Trophoblast cell (in vitro differentiated cells and primary cell): ENCODE results near the gene NT5DC1.

Experiments used
- DNase-seq, 2 donors: peaks; one replicate each; pipeline ENCODE4 v3.0.0-alpha.2; 2016
- H2AFZ ChIP-seq: 2 replicates; pipeline ENCODE4 v1.6.1; 2013; ENCODE audit warnings: low read length, moderate library complexity, mild to moderate bottlenecking; ENCODE audit not compliant: insufficient read depth, poor library complexity
- H2AK5ac ChIP-seq: 2 replicates; pipeline ENCODE4 v1.6.1; 2013; ENCODE audit warnings: mild to moderate bottlenecking, low read length
- H2BK120ac ChIP-seq: 2 replicates; pipeline ENCODE4 v1.6.1; 2013; ENCODE audit warnings: low read length, mild to moderate bottlenecking, moderate library complexity; ENCODE audit not compliant: insufficient read depth, poor library complexity
- H2BK12ac ChIP-seq: 2 replicates; pipeline ENCODE4 v1.6.1; 2013; ENCODE audit warnings: mild to moderate bottlenecking, low read length, moderate library complexity
- H2BK5ac ChIP-seq: 2 replicates; pipeline ENCODE4 v1.6.1; 2013; ENCODE audit warnings: low read length, low read depth, moderate library complexity, mild to moderate bottlenecking; ENCODE audit not compliant: poor library complexity
- H3K14ac ChIP-seq: 2 replicates; pipeline ENCODE4 v1.6.1; 2013; ENCODE audit warnings: mild to moderate bottlenecking, low read length
- H3K18ac ChIP-seq: 2 replicates; pipeline ENCODE4 v1.6.1; 2013; ENCODE audit warnings: mild to moderate bottlenecking, low read length
- H3K23ac ChIP-seq: 2 replicates; pipeline ENCODE4 v1.6.1; 2013; ENCODE audit warnings: low read length
- H3K27ac ChIP-seq: 2 replicates; pipeline ENCODE4 v1.5.1; 2013; ENCODE audit warnings: low read depth, mild to moderate bottlenecking, inconsistent platforms, low read length, moderate library complexity
- H3K27me3 ChIP-seq: 2 replicates; pipeline ENCODE4 v1.6.1; 2013; ENCODE audit warnings: inconsistent platforms, mild to moderate bottlenecking, low read length, moderate library complexity; ENCODE audit not compliant: insufficient read depth
- H3K36me3 ChIP-seq, 2 experiments: 1 replicate in 1 of 2; 2 replicates in 1 of 2; pipeline ENCODE4 v1.6.1; 2013; ENCODE audit warnings: low read length in 2 of 2, mild to moderate bottlenecking in 2 of 2, moderate library complexity in 1 of 2; ENCODE audit not compliant: insufficient read depth in 2 of 2, control insufficient read depth in 1 of 2
- H3K4ac ChIP-seq: 2 replicates; pipeline ENCODE4 v1.6.1; 2013; ENCODE audit warnings: low read depth, mild to moderate bottlenecking, low read length, moderate library complexity
- H3K4me1 ChIP-seq, 2 experiments: 1 replicate in 1 of 2; 2 replicates in 1 of 2; pipeline ENCODE4 v1.6.1; 2013; ENCODE audit warnings: low read length in 2 of 2, mild to moderate bottlenecking in 2 of 2, moderate library complexity in 1 of 2; ENCODE audit not compliant: insufficient read depth in 2 of 2, control insufficient read depth in 1 of 2
- H3K4me2 ChIP-seq: 2 replicates; pipeline ENCODE4 v1.6.1; 2013; ENCODE audit warnings: inconsistent platforms, mild to moderate bottlenecking, low read length, moderate library complexity
- H3K4me3 ChIP-seq: 2 replicates; pipeline ENCODE4 v1.5.1; 2013; ENCODE audit warnings: mild to moderate bottlenecking, low read depth, low read length, inconsistent platforms
- H3K79me1 ChIP-seq: one replicate; pipeline ENCODE4 v1.6.1; 2013; ENCODE audit warnings: low read length
- H3K79me2 ChIP-seq: 2 replicates; pipeline ENCODE4 v1.6.1; 2013; ENCODE audit warnings: low read length, mild to moderate bottlenecking; ENCODE audit not compliant: control insufficient read depth, insufficient read depth, poor library complexity
- H3K9ac ChIP-seq: 2 replicates; pipeline ENCODE4 v1.6.1; 2013; ENCODE audit warnings: mild to moderate bottlenecking, low read length
- H3K9me3 ChIP-seq: 2 replicates; pipeline ENCODE4 v1.6.1; 2013; ENCODE audit warnings: low read depth, mild to moderate bottlenecking, control low read depth, inconsistent platforms, low read length; ENCODE audit not compliant: insufficient read depth
- H4K12ac ChIP-seq: 2 replicates; pipeline ENCODE4 v1.6.1; 2013; ENCODE audit warnings: low read depth, mild to moderate bottlenecking, low read length, moderate library complexity
- H4K8ac ChIP-seq: 2 replicates; pipeline ENCODE4 v1.6.1; 2013; ENCODE audit warnings: low read depth, mild to moderate bottlenecking, low read length, moderate library complexity
- H4K91ac ChIP-seq: one replicate; pipeline ENCODE4 v1.6.1; 2013; ENCODE audit warnings: low read depth, mild to moderate bottlenecking, low read length, moderate library complexity
- WGBS: extraction: QIAGEN DNeasy Blood & Tissue Kit; methylation state at CpG from one replicate; pipeline ENCODE4 v1.1.7; 2013; ENCODE audit warnings: missing lambda C conversion rate; ENCODE audit not compliant: insufficient read length, insufficient coverage; ENCODE audit errors: extremely low coverage; 5-methylcytosine and 5-hydroxymethylcytosine counted together

The NT5DC1 gene

GRCh38 chr6:116066789-116067188, 33.9 kb upstream of the NT5DC1 start:
- Histone ChIP-seq H3K18ac (no peak overlapping the region), H3K79me1 (no peaks in the 10 kb centered on the region), H2BK120ac (no peak overlapping the region), H3K27me3 (no peaks in the 10 kb centered on the region), H2AK5ac (no peak overlapping the region), H4K12ac (no peak overlapping the region), H3K4me3 (no peak overlapping the region), H3K4me1 (no peaks in the 10 kb centered on the region), H2AFZ (no peak overlapping the region), H3K23ac (no peak overlapping the region), H3K9ac (no peak overlapping the region), H2BK12ac (no peak overlapping the region), H3K27ac (no peak overlapping the region), H3K4me2 (no peak overlapping the region), H3K79me2 (no peaks in the 10 kb centered on the region), H4K91ac (no peak overlapping the region), H3K9me3 (no peaks in the 10 kb centered on the region), H4K8ac (no peak overlapping the region), H2BK5ac (no peak overlapping the region), H3K14ac (no peak overlapping the region), H3K36me3 (no peaks in the 10 kb centered on the region), H3K4ac (no peak overlapping the region)
- no peak for DNase-seq
- WGBS = no CpG with 5 or more reads among the region's 2 CpGs

DNA sequence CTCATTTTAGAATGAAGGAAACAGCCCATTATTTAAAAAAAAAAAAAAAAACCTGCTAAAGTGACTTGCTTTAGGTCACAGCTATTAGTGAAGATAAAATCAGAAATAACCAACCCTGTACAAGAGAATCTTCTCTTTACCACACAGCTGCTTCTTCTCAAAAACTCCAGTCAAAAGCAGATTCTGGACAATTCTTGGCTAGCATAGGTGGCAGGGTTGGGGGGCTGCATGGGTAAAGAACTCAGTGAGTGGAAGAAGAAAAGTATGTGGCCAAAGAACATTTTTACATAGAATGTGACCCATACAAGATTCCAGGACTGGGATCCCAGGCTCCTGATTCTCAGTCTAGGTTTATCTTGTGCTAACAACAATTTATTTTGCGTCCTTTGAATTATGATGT, 30.6 kb upstream of the NT5DC1 start:
- no CpG with 5 or more reads among the region's 1 CpG for WGBS
- DNase-seq = no peak

GRCh38 chr6:116070616-116071389, 29.9 kb upstream of the NT5DC1 start:
- Histone ChIP-seq H3K18ac (no peak overlapping the region), H3K27ac (no peak overlapping the region), H3K27me3 (no peaks in the 10 kb centered on the region), H2AFZ (no peak overlapping the region), H2BK12ac (no peak overlapping the region), H3K79me2 (no peaks in the 10 kb centered on the region), H3K23ac (no peak overlapping the region), H2BK5ac (no peak overlapping the region), H3K36me3 (no peaks in the 10 kb centered on the region), H3K4me1 (no peaks in the 10 kb centered on the region), H3K4me2 (no peak overlapping the region), H3K14ac (no peak overlapping the region), H3K4ac (no peak overlapping the region), H2AK5ac (no peak overlapping the region), H3K9me3 (no peaks in the 10 kb centered on the region), H4K8ac (no peak overlapping the region), H4K91ac (no peak overlapping the region), H3K9ac (no peak overlapping the region), H2BK120ac (no peak overlapping the region), H3K4me3 (no peak overlapping the region), H4K12ac (no peak overlapping the region), H3K79me1 (no peaks in the 10 kb centered on the region)
- DNase-seq = no peak
- no CpG with 5 or more reads among the region's 2 CpGs for WGBS

More for the DNA sequence above, 30.6 kb upstream of the NT5DC1 start:
- H3K4me3 ChIP-seq = no peak overlapping the region
- H3K18ac ChIP-seq = no peak overlapping the region
- H3K27me3 ChIP-seq = no peaks in the 10 kb centered on the region
- no peak overlapping the region for H2BK120ac ChIP-seq
- H3K4me1 ChIP-seq = no peaks in the 10 kb centered on the region
- no peak overlapping the region for H2AFZ ChIP-seq
- no peak overlapping the region for H3K27ac ChIP-seq
- H3K79me2 ChIP-seq = no peaks in the 10 kb centered on the region
- H3K9ac ChIP-seq = no peak overlapping the region
- H3K79me1 ChIP-seq = no peaks in the 10 kb centered on the region
- no peak overlapping the region for H3K14ac ChIP-seq
- H3K4ac ChIP-seq = no peak overlapping the region
- no peak overlapping the region for H3K23ac ChIP-seq
- no peaks in the 10 kb centered on the region for H3K9me3 ChIP-seq
- H2BK5ac ChIP-seq = no peak overlapping the region
- H4K12ac ChIP-seq = no peak overlapping the region
- H3K4me2 ChIP-seq = no peak overlapping the region
- H2BK12ac ChIP-seq = no peak overlapping the region
- H3K36me3 ChIP-seq = no peaks in the 10 kb centered on the region
- no peak overlapping the region for H4K8ac ChIP-seq
- H4K91ac ChIP-seq = no peak overlapping the region
- H2AK5ac ChIP-seq = no peak overlapping the region

- H3K4me2 ChIP-seq = no peak overlapping the region
- no peaks in the 10 kb centered on the region for H3K27me3 ChIP-seq
- H3K36me3 ChIP-seq = no peaks in the 10 kb centered on the region
- H2AK5ac ChIP-seq = no peak overlapping the region
- H3K4ac ChIP-seq = no peak overlapping the region
- no peaks in the 10 kb centered on the region for H3K79me1 ChIP-seq
- H3K23ac ChIP-seq = no peak overlapping the region
- H4K8ac ChIP-seq = no peak overlapping the region
- no peaks in the 10 kb centered on the region for H3K9me3 ChIP-seq
- H2AFZ ChIP-seq = no peak overlapping the region
- no peak overlapping the region for H3K9ac ChIP-seq
- H3K18ac ChIP-seq = no peak overlapping the region
- no peak overlapping the region for H3K14ac ChIP-seq
- DNase-seq = no peak
- H2BK120ac ChIP-seq = no peak overlapping the region
- WGBS = no CpG with 5 or more reads among the region's 1 CpG
- no peaks in the 10 kb centered on the region for H3K4me1 ChIP-seq
- H3K27ac ChIP-seq = no peak overlapping the region
- H4K91ac ChIP-seq = no peak overlapping the region
- no peak overlapping the region for H2BK12ac ChIP-seq
- H4K12ac ChIP-seq = no peak overlapping the region
- no peaks in the 10 kb centered on the region for H3K79me2 ChIP-seq
- no peak overlapping the region for H3K4me3 ChIP-seq
- H2BK5ac ChIP-seq = no peak overlapping the region
Measured at GRCh38 chr6:116072368-116072767, 28.3 kb upstream of the NT5DC1 start.
